GM12864 (cell line): Measurements from ENCODE around the gene IL5.

Source experiments
- DNase-seq: peaks from one replicate; pipeline ENCODE4 v3.0.0-alpha.2; 2011; ENCODE audit warnings: low read depth
- H3K4me3 ChIP-seq: 2 replicates; pipeline ENCODE4 v1.5.1; 2011; ENCODE audit warnings: mild to moderate bottlenecking, low read depth, low read length, control low read depth
- TF ChIP-seq, protein P1 (sequence below): IDR thresholded peaks from 2 replicates; pipeline ENCODE4 v1.5.1; 2011; ENCODE audit warnings: low read depth, mild to moderate bottlenecking, moderate library complexity, low read length, control low read depth, inconsistent platforms; ENCODE audit errors: missing control alignments

The IL5 gene

DNA sequence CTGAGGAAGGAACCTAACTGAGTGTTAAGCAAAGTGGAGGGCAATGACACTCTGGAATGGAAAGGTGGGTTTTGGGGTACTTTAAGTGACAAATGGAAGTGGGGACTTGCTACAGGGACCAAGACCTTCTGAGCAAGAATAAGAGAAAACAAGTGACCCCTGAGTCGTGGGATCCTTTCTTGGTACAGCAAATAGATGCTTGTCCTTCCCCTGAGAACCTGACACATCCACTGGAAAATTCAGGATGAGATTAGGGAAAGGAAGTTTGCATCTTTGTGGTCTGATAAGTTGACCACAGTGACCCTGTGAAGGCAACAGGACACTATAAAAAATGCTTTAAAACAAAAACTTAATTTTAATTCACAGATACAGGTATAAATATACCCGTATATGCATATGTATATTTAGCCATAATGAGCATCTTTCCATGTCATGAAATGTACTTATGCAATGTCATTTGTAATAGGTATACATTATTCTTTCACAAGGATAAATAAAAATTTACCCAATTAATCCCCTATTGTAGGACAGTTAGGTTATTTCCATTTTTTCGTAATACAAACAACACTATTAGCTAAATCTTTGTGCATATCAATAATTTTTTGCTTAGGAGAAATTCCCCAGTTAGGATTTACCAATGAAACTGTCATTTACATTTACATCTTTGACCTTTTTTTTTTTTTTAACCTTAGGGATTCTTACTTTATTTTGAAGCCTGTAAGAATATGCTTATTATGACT, 50.8 kb downstream of the IL5 start:
- DNase-seq: no peak
- TF ChIP-seq, protein P1, sequence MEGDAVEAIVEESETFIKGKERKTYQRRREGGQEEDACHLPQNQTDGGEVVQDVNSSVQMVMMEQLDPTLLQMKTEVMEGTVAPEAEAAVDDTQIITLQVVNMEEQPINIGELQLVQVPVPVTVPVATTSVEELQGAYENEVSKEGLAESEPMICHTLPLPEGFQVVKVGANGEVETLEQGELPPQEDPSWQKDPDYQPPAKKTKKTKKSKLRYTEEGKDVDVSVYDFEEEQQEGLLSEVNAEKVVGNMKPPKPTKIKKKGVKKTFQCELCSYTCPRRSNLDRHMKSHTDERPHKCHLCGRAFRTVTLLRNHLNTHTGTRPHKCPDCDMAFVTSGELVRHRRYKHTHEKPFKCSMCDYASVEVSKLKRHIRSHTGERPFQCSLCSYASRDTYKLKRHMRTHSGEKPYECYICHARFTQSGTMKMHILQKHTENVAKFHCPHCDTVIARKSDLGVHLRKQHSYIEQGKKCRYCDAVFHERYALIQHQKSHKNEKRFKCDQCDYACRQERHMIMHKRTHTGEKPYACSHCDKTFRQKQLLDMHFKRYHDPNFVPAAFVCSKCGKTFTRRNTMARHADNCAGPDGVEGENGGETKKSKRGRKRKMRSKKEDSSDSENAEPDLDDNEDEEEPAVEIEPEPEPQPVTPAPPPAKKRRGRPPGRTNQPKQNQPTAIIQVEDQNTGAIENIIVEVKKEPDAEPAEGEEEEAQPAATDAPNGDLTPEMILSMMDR: no peak
- H3K4me3 ChIP-seq: no peak overlapping the region
